Measurements from ENCODE around the gene CDIPT. TPM values are rescaled to one million over a fixed set of nuclear protein-coding genes. Genes with fewer than 3 reads are reported as not detected.
"Not testable (repeated sequence)": the region's sequence is repeated elsewhere in the genome, so short reads cannot be mapped to it uniquely, and the experiment has no call there.

The CDIPT gene
- total and polyA plus RNA-seq, 2 donors, result 44.1 to 73.3 TPM

DNA sequence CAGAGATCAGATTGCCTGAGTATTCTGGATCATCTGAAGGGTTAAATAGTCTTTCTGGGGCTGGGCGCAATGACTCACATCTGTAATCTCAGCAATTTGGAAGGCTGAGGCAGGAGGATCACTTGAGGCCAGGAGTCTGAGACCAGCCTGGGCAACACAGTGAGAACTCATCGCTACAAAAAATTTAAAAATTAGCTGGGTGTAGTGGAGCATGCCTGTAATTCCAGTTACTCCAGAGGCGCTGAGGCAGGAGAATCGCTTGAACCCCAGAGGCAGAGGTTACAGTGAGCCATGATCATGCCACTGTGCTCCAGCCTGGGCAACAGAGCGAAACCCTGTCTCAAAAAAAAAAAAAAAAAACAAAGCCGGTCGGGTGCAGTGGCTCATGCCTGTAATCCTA is 27.1 kb downstream of the CDIPT start:
- Histone ChIP-seq H3K27me3 (ENCODE audit: control insufficient read depth in 2 of 2, insufficient read depth in 1 of 2, low read length in 1 of 2) (no peaks in the 10 kb centered on the region), H3K36me3 (ENCODE audit: control insufficient read depth in 2 of 2, insufficient read depth in 2 of 2, low read length in 1 of 2) (peaks cover 28 to 44% of the 10 kb centered on the region in 2 donors), H3K9me3 (ENCODE audit: control insufficient read depth in 2 of 2, insufficient read depth in 1 of 2, low read length in 1 of 2) (peaks cover 0 to 8% of the 10 kb centered on the region in 2 donors), H3K4me3 (ENCODE audit: low read length in 2 of 2) (no peak overlapping the region), H3K27ac (ENCODE audit: low read depth in 1 of 2, low read length in 1 of 2) (no peak overlapping the region), H3K4me1 (ENCODE audit: control insufficient read depth in 2 of 2, insufficient read depth in 2 of 2, low read length in 2 of 2) (no peaks in the 10 kb centered on the region)
- no peak for DNase-seq (ENCODE audit: low read depth in 6 of 9, low spot score in 9 of 9)
- WGBS, result 99% methylated on average over 7 of the region's 7 CpGs

DNA sequence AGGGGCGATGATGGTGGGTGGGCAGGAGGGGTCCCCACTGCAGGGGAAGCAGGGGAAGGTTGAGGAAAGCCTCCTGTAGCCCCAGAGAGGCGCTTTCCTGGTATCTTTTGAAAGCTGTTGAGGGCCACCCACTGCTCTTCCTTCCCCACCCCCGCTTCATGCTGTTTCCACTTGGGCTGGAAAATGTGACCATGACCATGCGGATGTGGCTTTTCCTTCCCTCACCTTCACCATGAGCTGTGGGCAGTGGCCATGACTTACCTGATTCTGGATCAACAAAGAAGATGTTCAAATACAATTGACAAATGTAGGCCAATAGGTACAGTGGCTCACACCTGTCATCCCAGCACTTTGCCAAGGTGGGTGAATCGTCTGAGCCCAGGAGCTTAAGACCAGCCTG is 28.9 kb downstream of the CDIPT start:
- Histone ChIP-seq H3K27ac (ENCODE audit: low read depth in 1 of 2, low read length in 1 of 2) (no peak overlapping the region), H3K4me3 (ENCODE audit: low read length in 2 of 2) (no peak overlapping the region), H3K27me3 (ENCODE audit: control insufficient read depth in 2 of 2, insufficient read depth in 1 of 2, low read length in 1 of 2) (no peaks in the 10 kb centered on the region), H3K9me3 (ENCODE audit: control insufficient read depth in 2 of 2, insufficient read depth in 1 of 2, low read length in 1 of 2) (peaks cover 0 to 8% of the 10 kb centered on the region in 2 donors), H3K36me3 (ENCODE audit: control insufficient read depth in 2 of 2, insufficient read depth in 2 of 2, low read length in 1 of 2) (peaks cover 27 to 43% of the 10 kb centered on the region in 2 donors), H3K4me1 (ENCODE audit: control insufficient read depth in 2 of 2, insufficient read depth in 2 of 2, low read length in 2 of 2) (no peaks in the 10 kb centered on the region)
- DNase-seq (ENCODE audit: low read depth in 6 of 9, low spot score in 9 of 9), result no peak
- WGBS, result 99% methylated on average over 5 of the region's 5 CpGs

DNA sequence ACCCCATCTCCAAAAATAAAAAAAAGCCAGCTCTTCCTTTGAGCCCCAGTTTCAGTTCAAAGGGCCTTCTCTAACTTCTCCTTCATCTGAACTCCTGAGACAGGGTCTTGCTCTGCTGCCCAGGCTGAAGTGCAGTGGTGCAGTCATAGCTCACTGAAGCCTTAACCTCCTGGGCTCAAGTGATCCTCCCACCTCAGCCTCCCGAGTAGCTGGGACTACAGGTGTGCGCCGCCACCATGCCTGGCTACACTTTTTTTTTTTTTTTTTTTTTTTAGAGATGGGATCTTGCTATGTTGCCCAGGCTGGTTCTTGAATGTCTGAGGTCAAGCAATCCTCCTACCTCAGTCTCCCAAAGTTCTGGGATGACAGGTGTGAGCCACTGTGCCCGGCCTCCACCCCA is 29.8 kb downstream of the CDIPT start:
- peaks cover 26 to 41% of the 10 kb centered on the region in 2 donors for H3K36me3 ChIP-seq (ENCODE audit: control insufficient read depth in 2 of 2, insufficient read depth in 2 of 2, low read length in 1 of 2)
- not testable (repeated sequence) for H3K9me3 ChIP-seq (ENCODE audit: control insufficient read depth in 2 of 2, insufficient read depth in 1 of 2, low read length in 1 of 2); DNase-seq (ENCODE audit: low read depth in 6 of 9, low spot score in 9 of 9); H3K27me3 ChIP-seq (ENCODE audit: control insufficient read depth in 2 of 2, insufficient read depth in 1 of 2, low read length in 1 of 2); H3K27ac ChIP-seq (ENCODE audit: low read depth in 1 of 2, low read length in 1 of 2); H3K4me1 ChIP-seq (ENCODE audit: control insufficient read depth in 2 of 2, insufficient read depth in 2 of 2, low read length in 2 of 2); H3K4me3 ChIP-seq (ENCODE audit: low read length in 2 of 2)
- 99% methylated on average over 4 of the region's 4 CpGs for WGBS

DNA sequence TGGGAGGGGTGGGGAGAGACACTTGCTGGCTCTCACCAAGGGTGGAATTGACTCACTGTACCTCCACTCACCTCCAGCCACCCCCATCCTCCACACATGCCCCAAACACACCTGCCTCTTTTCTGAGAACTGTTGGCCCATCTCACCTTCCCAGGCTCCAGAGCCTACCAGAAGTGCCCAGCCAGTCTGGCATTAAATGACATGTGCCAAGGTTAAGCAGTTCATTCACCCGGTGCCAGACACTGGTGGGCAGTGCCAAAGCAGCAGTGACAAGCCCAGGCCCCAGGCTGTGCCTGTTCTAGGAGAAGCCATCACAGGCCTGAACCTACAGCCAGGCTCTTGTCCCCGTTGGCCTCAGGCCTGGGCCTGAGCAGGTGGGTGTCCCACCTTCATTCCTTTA is 31.5 kb downstream of the CDIPT start:
- no peaks in the 10 kb centered on the region for H3K27me3 ChIP-seq (ENCODE audit: control insufficient read depth in 2 of 2, insufficient read depth in 1 of 2, low read length in 1 of 2)
- H3K36me3 ChIP-seq (ENCODE audit: control insufficient read depth in 2 of 2, insufficient read depth in 2 of 2, low read length in 1 of 2), result peaks cover 19 to 34% of the 10 kb centered on the region in 2 donors
- H3K4me1 ChIP-seq (ENCODE audit: control insufficient read depth in 2 of 2, insufficient read depth in 2 of 2, low read length in 2 of 2), result peaks cover 11 to 25% of the 10 kb centered on the region in 2 donors
- H3K27ac ChIP-seq (ENCODE audit: low read depth in 1 of 2, low read length in 1 of 2), result no peak overlapping the region
- DNase-seq (ENCODE audit: low read depth in 6 of 9, low spot score in 9 of 9), result no peak
- WGBS, result 94% methylated on average over 2 of the region's 2 CpGs
- no peak overlapping the region for H3K4me3 ChIP-seq (ENCODE audit: low read length in 2 of 2)
- peaks cover 0 to 8% of the 10 kb centered on the region in 2 donors for H3K9me3 ChIP-seq (ENCODE audit: control insufficient read depth in 2 of 2, insufficient read depth in 1 of 2, low read length in 1 of 2)

DNA sequence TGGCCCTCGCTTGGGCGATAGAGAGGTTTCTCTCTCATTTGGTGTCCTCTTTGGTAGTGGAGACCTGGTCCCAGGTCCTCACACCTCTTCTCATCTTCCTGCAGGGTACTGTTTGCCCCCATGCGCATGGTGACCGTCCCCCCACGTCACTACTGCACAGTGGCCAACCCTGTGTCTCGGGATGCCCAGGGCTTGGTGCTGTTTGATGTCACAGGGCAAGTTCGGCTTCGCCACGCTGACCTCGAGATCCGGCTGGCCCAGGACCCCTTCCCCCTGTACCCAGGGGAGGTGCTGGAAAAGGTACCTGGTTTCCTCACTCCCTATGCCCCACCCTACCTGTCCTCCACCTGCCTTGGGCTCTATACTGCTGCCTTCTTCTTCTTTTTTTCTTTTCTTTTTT is 32.3 kb downstream of the CDIPT start:
- Histone ChIP-seq H3K9me3 (ENCODE audit: control insufficient read depth in 2 of 2, insufficient read depth in 1 of 2, low read length in 1 of 2) (peaks cover 0 to 8% of the 10 kb centered on the region in 2 donors), H3K27me3 (ENCODE audit: control insufficient read depth in 2 of 2, insufficient read depth in 1 of 2, low read length in 1 of 2) (no peaks in the 10 kb centered on the region), H3K27ac (ENCODE audit: low read depth in 1 of 2, low read length in 1 of 2) (no peak overlapping the region), H3K4me3 (ENCODE audit: low read length in 2 of 2) (no peak overlapping the region), H3K4me1 (ENCODE audit: control insufficient read depth in 2 of 2, insufficient read depth in 2 of 2, low read length in 2 of 2) (peaks cover 18 to 33% of the 10 kb centered on the region in 2 donors), H3K36me3 (ENCODE audit: control insufficient read depth in 2 of 2, insufficient read depth in 2 of 2, low read length in 1 of 2) (peaks cover 18 to 32% of the 10 kb centered on the region in 2 donors)
- DNase-seq (ENCODE audit: low read depth in 6 of 9, low spot score in 9 of 9), result no peak
- 99% methylated on average over 11 of the region's 11 CpGs for WGBS

DNA sequence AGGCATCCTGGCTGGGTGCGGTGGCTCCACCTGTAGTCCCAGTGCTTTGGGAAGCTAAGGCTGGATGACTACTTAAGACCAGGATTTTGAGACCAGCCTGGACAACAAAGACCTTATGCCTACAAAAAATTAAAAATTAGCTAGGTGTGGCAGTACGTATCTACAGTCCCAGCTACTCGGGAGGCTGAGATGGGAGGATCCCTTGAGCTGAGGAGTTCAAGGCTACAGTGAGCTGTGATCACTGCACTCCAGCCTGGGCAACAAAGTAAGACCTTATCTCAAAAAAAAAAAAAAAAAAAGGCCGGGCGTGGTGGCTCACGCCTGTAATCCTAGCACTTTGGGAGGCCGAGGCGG is 36.7 kb downstream of the CDIPT start:
- H3K4me1 ChIP-seq (ENCODE audit: control insufficient read depth in 2 of 2, insufficient read depth in 2 of 2, low read length in 2 of 2), result peaks cover 37 to 64% of the 10 kb centered on the region in 2 donors
- no peaks in the 10 kb centered on the region for H3K9me3 ChIP-seq (ENCODE audit: control insufficient read depth in 2 of 2, insufficient read depth in 1 of 2, low read length in 1 of 2)
- 96% methylated on average over 5 of the region's 8 CpGs for WGBS
- no peak for DNase-seq (ENCODE audit: low read depth in 6 of 9, low spot score in 9 of 9)
- H3K27me3 ChIP-seq (ENCODE audit: control insufficient read depth in 2 of 2, insufficient read depth in 1 of 2, low read length in 1 of 2), result no peaks in the 10 kb centered on the region
- H3K4me3 ChIP-seq (ENCODE audit: low read length in 2 of 2), result no peak overlapping the region
- H3K27ac ChIP-seq (ENCODE audit: low read depth in 1 of 2, low read length in 1 of 2), result peak overlapping the region in 1 of 2 donors; percentile 31
- H3K36me3 ChIP-seq (ENCODE audit: control insufficient read depth in 2 of 2, insufficient read depth in 2 of 2, low read length in 1 of 2), result peaks cover 13 to 16% of the 10 kb centered on the region in 2 donors

DNA sequence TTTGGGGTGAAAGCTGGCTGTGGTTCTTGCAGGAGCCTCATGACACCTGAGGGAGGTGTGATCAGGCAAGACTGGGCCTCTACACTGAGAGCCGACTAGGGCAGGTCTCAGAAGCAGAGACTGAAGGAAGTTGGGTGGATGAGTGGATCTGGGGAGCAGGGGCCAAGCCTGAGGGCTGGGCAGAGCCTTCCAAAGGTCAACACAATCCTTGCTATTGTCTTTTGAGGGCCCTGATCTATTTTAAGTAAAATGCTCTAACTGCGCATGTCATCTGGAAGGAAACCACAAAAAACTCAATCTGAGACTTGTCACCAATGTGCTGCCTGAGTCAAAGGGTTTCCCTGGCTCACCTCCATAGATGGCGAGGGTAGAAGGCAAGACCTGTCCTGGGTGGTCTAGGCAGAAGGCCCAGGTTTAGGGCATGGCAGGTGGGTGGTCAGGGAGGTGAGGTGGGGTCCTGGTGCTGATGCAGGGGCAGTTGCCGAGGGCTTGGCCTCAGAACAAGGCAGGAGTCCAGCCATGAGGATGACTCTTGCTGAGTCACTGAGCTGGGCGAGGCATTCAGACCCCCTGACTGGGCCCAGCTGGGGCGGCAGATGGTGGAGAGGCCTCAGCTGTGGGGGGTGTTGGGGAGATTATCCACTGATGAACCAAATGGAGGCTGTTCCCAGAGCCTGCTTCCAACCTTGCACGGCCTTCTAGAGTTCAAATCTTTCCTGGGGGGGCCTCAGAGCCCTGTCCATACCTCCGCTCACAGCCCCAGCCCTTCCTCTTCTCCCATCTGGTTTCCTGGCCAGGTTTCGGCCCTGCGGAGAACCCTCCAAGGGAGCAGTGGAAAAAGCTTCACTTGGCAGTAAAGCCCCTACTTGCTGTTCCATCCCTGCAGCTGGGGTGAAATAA is 37.6 kb downstream of the CDIPT start:
- H3K36me3 ChIP-seq (ENCODE audit: control insufficient read depth in 2 of 2, insufficient read depth in 2 of 2, low read length in 1 of 2), result peaks cover 10 to 15% of the 10 kb centered on the region in 2 donors
- H3K27ac ChIP-seq (ENCODE audit: low read depth in 1 of 2, low read length in 1 of 2), result peak overlapping the region; percentile 52 to 58
- WGBS, result 68% methylated on average over 10 of the region's 10 CpGs
- no peak overlapping the region for H3K4me3 ChIP-seq (ENCODE audit: low read length in 2 of 2)
- peaks cover 43 to 73% of the 10 kb centered on the region in 2 donors for H3K4me1 ChIP-seq (ENCODE audit: control insufficient read depth in 2 of 2, insufficient read depth in 2 of 2, low read length in 2 of 2)
- DNase-seq (ENCODE audit: low read depth in 6 of 9, low spot score in 9 of 9), result peak in 2 of 9 donors; percentile 45 to 79
- no peaks in the 10 kb centered on the region for H3K9me3 ChIP-seq (ENCODE audit: control insufficient read depth in 2 of 2, insufficient read depth in 1 of 2, low read length in 1 of 2)
- H3K27me3 ChIP-seq (ENCODE audit: control insufficient read depth in 2 of 2, insufficient read depth in 1 of 2, low read length in 1 of 2), result no peaks in the 10 kb centered on the region

DNA sequence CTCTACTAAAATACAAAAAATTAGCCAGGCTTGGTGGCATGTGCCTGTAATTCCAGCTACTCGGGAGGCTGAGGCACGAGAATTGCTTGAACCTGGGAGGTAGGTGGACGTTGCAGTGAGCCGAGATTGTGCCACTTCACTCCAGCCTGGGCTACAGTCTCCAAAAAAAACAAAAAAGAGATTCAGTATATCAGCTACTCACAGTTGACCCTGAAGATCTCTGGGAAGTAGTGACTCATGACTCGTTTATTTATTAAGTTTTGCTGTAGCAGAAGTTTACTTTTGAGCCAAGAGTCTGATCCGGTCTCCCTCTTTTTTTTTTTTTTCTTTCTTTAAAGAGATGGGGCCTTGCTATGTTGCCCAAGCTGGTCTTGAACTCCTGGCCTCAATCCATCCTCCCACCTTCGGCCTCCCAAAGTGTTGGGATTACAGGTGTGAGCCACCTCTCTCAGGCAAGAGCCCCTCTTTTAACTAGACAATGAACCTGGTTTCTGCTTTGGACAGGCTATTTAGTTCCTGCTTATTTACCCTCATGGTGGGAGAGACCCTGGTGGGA is 38.4 kb downstream of the CDIPT start:
- peaks cover 10 to 16% of the 10 kb centered on the region in 2 donors for H3K36me3 ChIP-seq (ENCODE audit: control insufficient read depth in 2 of 2, insufficient read depth in 2 of 2, low read length in 1 of 2)
- H3K27me3 ChIP-seq (ENCODE audit: control insufficient read depth in 2 of 2, insufficient read depth in 1 of 2, low read length in 1 of 2), result no peaks in the 10 kb centered on the region
- WGBS, result 93% methylated on average over 7 of the region's 7 CpGs
- H3K4me3 ChIP-seq (ENCODE audit: low read length in 2 of 2), result no peak overlapping the region
- peak overlapping the region; percentile 25 to 58 for H3K27ac ChIP-seq (ENCODE audit: low read depth in 1 of 2, low read length in 1 of 2)
- H3K9me3 ChIP-seq (ENCODE audit: control insufficient read depth in 2 of 2, insufficient read depth in 1 of 2, low read length in 1 of 2), result no peaks in the 10 kb centered on the region
- DNase-seq (ENCODE audit: low read depth in 6 of 9, low spot score in 9 of 9), result no peak
- peaks cover 47 to 80% of the 10 kb centered on the region in 2 donors for H3K4me1 ChIP-seq (ENCODE audit: control insufficient read depth in 2 of 2, insufficient read depth in 2 of 2, low read length in 2 of 2)

DNA sequence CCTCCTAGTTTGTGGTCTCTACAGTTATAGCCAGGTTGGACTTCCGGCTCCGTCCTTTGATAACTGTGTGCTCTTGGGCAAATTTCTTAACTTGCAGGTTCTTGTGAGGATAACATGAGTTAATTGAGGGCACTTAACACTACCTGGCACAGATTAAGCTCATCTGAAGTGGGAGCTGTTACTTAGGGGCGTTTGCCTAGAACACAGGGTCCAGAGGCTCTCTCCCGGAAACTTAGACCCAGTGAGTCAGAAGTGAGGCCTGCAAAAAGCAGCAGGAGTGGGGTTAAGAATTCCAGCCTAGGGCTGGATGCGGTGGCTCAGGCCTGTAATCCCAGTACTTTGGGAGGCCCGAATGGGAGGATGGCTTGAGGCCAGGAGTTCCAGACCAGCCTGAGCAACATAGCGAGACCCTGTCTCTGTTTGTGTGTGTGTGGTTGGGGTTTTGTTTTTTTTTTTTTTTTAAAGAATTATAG is 41.3 kb downstream of the CDIPT start:
- 89% methylated on average over 7 of the region's 7 CpGs for WGBS
- no peak for DNase-seq (ENCODE audit: low read depth in 6 of 9, low spot score in 9 of 9)
- peaks cover 21 to 35% of the 10 kb centered on the region in 2 donors for H3K36me3 ChIP-seq (ENCODE audit: control insufficient read depth in 2 of 2, insufficient read depth in 2 of 2, low read length in 1 of 2)
- peak overlapping the region; percentile 54 to 73 for H3K4me3 ChIP-seq (ENCODE audit: low read length in 2 of 2)
- H3K27me3 ChIP-seq (ENCODE audit: control insufficient read depth in 2 of 2, insufficient read depth in 1 of 2, low read length in 1 of 2), result no peaks in the 10 kb centered on the region
- no peaks in the 10 kb centered on the region for H3K9me3 ChIP-seq (ENCODE audit: control insufficient read depth in 2 of 2, insufficient read depth in 1 of 2, low read length in 1 of 2)
- peak overlapping the region; percentile 73 to 84 for H3K27ac ChIP-seq (ENCODE audit: low read depth in 1 of 2, low read length in 1 of 2)
- H3K4me1 ChIP-seq (ENCODE audit: control insufficient read depth in 2 of 2, insufficient read depth in 2 of 2, low read length in 2 of 2), result peaks cover 54 to 84% of the 10 kb centered on the region in 2 donors
